Osteoblast (primary cell): Measurements from ENCODE around the gene LETM1. TPM values are rescaled to one million over a fixed set of nuclear protein-coding genes. Genes with fewer than 3 reads are reported as not detected.

Experiments used
- DNase-seq: peaks from one replicate; pipeline ENCODE4 v3.0.0; 2011; ENCODE audit warnings: low spot score, mixed read lengths; ENCODE audit not compliant: insufficient read length; ENCODE audit errors: missing footprints
- H2AFZ ChIP-seq: 2 replicates; pipeline ENCODE4 v1.6.0; 2011; ENCODE audit warnings: mild to moderate bottlenecking, low read length
- H3K27ac ChIP-seq: 2 replicates; pipeline ENCODE4 v1.5.1; 2011; ENCODE audit warnings: mild to moderate bottlenecking, low read depth, low read length, moderate library complexity
- H3K27me3 ChIP-seq: 2 replicates; pipeline ENCODE4 v1.6.0; 2012; ENCODE audit warnings: mild to moderate bottlenecking, control low read depth, inconsistent platforms, low read length, moderate library complexity; ENCODE audit not compliant: insufficient read depth
- H3K36me3 ChIP-seq: 2 replicates; pipeline ENCODE4 v1.5.1; 2011; ENCODE audit warnings: mild to moderate bottlenecking, low read length, control low read depth, moderate library complexity; ENCODE audit not compliant: insufficient read depth
- H3K4me1 ChIP-seq: 2 replicates; pipeline ENCODE4 v1.5.1; 2011; ENCODE audit warnings: mild to moderate bottlenecking, low read length, control low read depth, moderate library complexity; ENCODE audit not compliant: insufficient read depth
- H3K4me2 ChIP-seq: 2 replicates; pipeline ENCODE4 v1.6.0; 2011; ENCODE audit warnings: mild to moderate bottlenecking, low read length; ENCODE audit not compliant: insufficient read depth
- H3K4me3 ChIP-seq: fragments of 200-600 bp; sonication (generic); 3 replicates; pipeline ENCODE4 v1.5.1; 2012; ENCODE audit warnings: mild to moderate bottlenecking, low read length, inconsistent platforms; ENCODE audit not compliant: insufficient read depth
- H3K79me2 ChIP-seq: 2 replicates; pipeline ENCODE4 v1.6.0; 2012; ENCODE audit warnings: mild to moderate bottlenecking, low read length, control low read depth, inconsistent platforms; ENCODE audit not compliant: insufficient read depth
- H3K9me3 ChIP-seq: 2 replicates; pipeline ENCODE4 v1.5.1; 2011; ENCODE audit warnings: low read depth, low read length, control low read depth
- H4K20me1 ChIP-seq: 2 replicates; pipeline ENCODE4 v1.6.0; 2012; ENCODE audit warnings: mild to moderate bottlenecking, low read length, control low read depth; ENCODE audit not compliant: insufficient read depth
- total RNA-seq: library from RNA; depleted of rRNA; stranded (reverse); fragments of >200 nt; gene quantifications from 2 replicates; pipeline ENCODE4 v1.2.3, GENCODE V29; 2012
- TF ChIP-seq, protein P1 (sequence below): IDR thresholded peaks from 2 replicates; pipeline ENCODE4 v1.5.1; 2011; ENCODE audit warnings: mild to moderate bottlenecking, low read depth, low read length, moderate library complexity; ENCODE audit errors: extremely low read depth

LETM1 gene
- total RNA-seq, 1 donor = 75.3 TPM

DNA sequence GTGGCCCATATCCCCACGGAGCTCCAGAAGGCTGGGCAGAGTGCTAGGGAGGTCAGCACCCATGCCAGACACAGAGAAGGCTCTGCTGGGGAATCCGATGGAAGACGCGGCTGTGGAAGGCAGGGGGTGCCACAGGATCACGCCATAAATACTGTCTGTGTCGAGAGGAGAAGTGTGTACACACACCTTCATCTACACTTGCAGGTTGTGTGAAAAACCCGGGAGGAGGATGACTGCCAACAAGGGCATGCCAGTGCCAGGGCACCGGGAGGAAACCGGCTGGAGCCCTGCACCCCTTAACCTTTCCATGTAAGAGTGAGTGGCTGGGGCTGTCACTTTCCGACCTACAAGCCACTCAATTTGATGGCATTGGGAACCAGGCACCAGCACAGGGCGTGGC is 31.2 kb downstream of the LETM1 start:
- no peak overlapping the region for H2AFZ ChIP-seq
- H3K27me3 ChIP-seq = no peaks in the 10 kb centered on the region
- H3K4me1 ChIP-seq = no peaks in the 10 kb centered on the region
- no peak overlapping the region for H3K27ac ChIP-seq
- H3K36me3 ChIP-seq = peaks cover 40% of the 10 kb centered on the region
- TF ChIP-seq, protein P1, sequence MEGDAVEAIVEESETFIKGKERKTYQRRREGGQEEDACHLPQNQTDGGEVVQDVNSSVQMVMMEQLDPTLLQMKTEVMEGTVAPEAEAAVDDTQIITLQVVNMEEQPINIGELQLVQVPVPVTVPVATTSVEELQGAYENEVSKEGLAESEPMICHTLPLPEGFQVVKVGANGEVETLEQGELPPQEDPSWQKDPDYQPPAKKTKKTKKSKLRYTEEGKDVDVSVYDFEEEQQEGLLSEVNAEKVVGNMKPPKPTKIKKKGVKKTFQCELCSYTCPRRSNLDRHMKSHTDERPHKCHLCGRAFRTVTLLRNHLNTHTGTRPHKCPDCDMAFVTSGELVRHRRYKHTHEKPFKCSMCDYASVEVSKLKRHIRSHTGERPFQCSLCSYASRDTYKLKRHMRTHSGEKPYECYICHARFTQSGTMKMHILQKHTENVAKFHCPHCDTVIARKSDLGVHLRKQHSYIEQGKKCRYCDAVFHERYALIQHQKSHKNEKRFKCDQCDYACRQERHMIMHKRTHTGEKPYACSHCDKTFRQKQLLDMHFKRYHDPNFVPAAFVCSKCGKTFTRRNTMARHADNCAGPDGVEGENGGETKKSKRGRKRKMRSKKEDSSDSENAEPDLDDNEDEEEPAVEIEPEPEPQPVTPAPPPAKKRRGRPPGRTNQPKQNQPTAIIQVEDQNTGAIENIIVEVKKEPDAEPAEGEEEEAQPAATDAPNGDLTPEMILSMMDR = no peak
- H4K20me1 ChIP-seq = peaks cover 3% of the 10 kb centered on the region
- DNase-seq = no peak
- no peaks in the 10 kb centered on the region for H3K79me2 ChIP-seq
- H3K4me3 ChIP-seq = no peak overlapping the region
- no peak overlapping the region for H3K4me2 ChIP-seq
- H3K9me3 ChIP-seq = no peaks in the 10 kb centered on the region

DNA sequence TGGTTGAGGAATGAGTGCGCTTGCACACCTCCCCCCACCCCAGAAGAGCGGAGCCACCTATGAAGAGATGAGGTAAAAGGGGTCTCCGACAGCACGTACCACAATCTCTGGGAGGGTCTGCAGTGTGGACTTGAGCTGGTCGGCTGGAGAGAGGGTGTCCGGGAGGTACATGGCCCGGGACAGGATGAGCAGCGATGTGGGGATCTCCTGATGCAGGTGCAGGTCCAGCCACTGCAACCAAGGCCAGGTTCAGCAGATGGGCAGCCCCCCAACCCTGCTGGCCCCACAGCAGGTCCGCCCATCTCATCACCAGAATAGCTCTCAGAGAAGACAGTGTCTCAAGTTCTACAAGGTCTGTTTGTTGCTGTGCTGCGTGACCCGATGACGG is 32.4 kb downstream of the LETM1 start:
- Histone ChIP-seq H3K4me2 (no peak overlapping the region), H4K20me1 (peaks cover 3% of the 10 kb centered on the region), H2AFZ (no peak overlapping the region), H3K27ac (no peak overlapping the region), H3K4me3 (no peak overlapping the region), H3K4me1 (no peaks in the 10 kb centered on the region), H3K27me3 (no peaks in the 10 kb centered on the region), H3K9me3 (no peaks in the 10 kb centered on the region), H3K36me3 (peaks cover 52% of the 10 kb centered on the region), H3K79me2 (no peaks in the 10 kb centered on the region)
- TF ChIP-seq, protein P1 = no peak
- no peak for DNase-seq

DNA sequence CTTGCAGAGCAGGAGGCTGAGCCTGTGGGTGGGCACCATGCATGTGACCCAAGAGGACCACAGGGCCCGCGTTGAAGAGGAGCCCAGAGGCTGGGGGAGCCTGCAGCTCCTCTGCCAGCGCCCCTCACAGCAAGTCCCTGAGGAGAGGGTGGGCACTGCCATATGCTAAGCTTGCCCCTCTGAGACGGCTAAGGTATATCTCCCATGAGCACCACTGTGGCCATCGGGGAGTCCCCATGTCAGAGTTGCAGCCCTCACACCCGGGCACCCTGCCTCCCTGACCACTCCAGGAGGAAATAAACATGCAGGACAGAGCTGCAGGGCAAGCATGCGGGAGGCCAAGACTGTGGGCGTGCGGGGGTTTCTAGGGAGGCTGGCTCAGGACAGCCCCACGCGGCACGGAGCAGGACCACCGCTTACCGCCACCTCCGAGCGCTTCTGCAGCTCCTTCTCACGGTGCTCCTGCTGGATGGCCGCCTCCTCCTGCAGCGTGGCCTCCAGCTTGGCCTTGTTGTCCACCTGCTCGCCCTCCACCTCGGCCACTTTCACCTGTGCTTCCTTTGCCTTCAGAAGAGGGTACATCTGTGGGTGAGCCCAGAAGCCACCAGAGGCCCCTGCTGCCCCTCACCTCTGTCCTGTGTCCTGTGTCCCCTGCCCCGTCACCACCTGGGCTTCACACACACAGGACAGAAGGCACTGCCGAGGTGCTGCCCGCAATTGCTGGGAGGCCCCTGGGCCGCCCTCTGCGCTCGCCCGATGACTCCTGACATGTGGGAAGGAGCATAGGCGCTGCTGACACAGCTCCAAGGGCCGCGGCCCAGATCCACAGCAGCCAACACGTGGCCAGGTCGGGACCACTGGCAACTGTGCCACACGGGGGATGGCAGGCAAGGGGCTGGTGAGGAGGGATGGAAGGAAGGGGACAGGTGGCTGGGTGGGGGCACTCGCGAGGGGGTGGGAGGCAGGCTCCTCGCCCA is 33.1 kb downstream of the LETM1 start:
- Histone ChIP-seq H3K79me2 (no peaks in the 10 kb centered on the region), H3K4me1 (no peaks in the 10 kb centered on the region), H3K9me3 (no peaks in the 10 kb centered on the region), H3K4me3 (no peak overlapping the region), H4K20me1 (peaks cover 3% of the 10 kb centered on the region), H3K4me2 (no peak overlapping the region), H3K27me3 (no peaks in the 10 kb centered on the region), H2AFZ (no peak overlapping the region), H3K27ac (no peak overlapping the region), H3K36me3 (peaks cover 56% of the 10 kb centered on the region)
- peak; percentile 83 for DNase-seq
- TF ChIP-seq, protein P1 = no peak
